HepG2 (cell line): ENCODE results near the gene OR6S1. TPM values are rescaled to one million over a fixed set of nuclear protein-coding genes. Genes with fewer than 3 reads are reported as not detected.

Source experiments
- CBFB ChIP-seq: sonication (generic); formaldehyde crosslinking; IDR thresholded peaks from 2 replicates; pipeline ENCODE4 v1.4.0; 2020; ENCODE audit warnings: missing genetic modification reagents
- CBX2 ChIP-seq, 2 experiments: fragments of 200-600 bp in 1 of 2; sonication (generic); formaldehyde crosslinking in 1 of 2; IDR thresholded peaks; 2 replicates each; pipeline versions ENCODE4 v1.7.0 to v1.8.1; 2018 to 2022; ENCODE audit warnings: low read depth in 2 of 2, low read length in 1 of 2, mild to moderate bottlenecking in 1 of 2, missing genetic modification reagents in 1 of 2
- CERS6 ChIP-seq: sonication (generic); formaldehyde crosslinking; IDR thresholded peaks from 2 replicates; pipeline ENCODE4 v1.5.0; 2020; ENCODE audit warnings: missing genetic modification reagents
- CTCF ChIP-seq: sonication (generic); formaldehyde crosslinking; IDR thresholded peaks from 2 replicates; pipeline ENCODE4 v1.5.0; 2020; ENCODE audit warnings: mild to moderate bottlenecking, missing genetic modification reagents, moderate library complexity
- ELF3 ChIP-seq: IDR thresholded peaks from 2 replicates; pipeline ENCODE4 v1.6.1; 2016; ENCODE audit warnings: missing genetic modification reagents, missing compliant biosample characterization
- FOXC1 ChIP-seq: sonication (generic); formaldehyde crosslinking; IDR thresholded peaks from 2 replicates; pipeline ENCODE4 v1.8.0; 2022; ENCODE audit warnings: mild to moderate bottlenecking, missing genetic modification reagents, borderline replicate concordance
- HMG20B ChIP-seq: conservative IDR thresholded peaks from 2 replicates; pipeline ENCODE4 v1.6.1; 2016; ENCODE audit warnings: missing genetic modification reagents, missing compliant biosample characterization
- HNRNPK ChIP-seq: fragments of 200-400 bp; formaldehyde crosslinking; IDR thresholded peaks from 2 replicates; pipeline ENCODE4 v1.6.1; 2018; ENCODE audit warnings: low read length, low read depth, moderate library complexity, mild to moderate bottlenecking; ENCODE audit not compliant: poor library complexity, severe bottlenecking
- KMT2A ChIP-seq: sonication (generic); formaldehyde crosslinking; IDR thresholded peaks from 2 replicates; pipeline ENCODE4 v1.4.0; 2020; ENCODE audit warnings: missing genetic modification reagents
- NFATC3 ChIP-seq: sonication (generic); formaldehyde crosslinking; IDR thresholded peaks from 2 replicates; pipeline ENCODE4 v1.5.1; 2020; ENCODE audit warnings: mild to moderate bottlenecking, missing genetic modification reagents
- PREB ChIP-seq: sonication (generic); formaldehyde crosslinking; IDR thresholded peaks from 2 replicates; pipeline ENCODE4 v1.4.0; 2020; ENCODE audit warnings: missing genetic modification reagents
- STAT6 ChIP-seq: sonication (generic); formaldehyde crosslinking; IDR thresholded peaks from 2 replicates; pipeline ENCODE4 v1.4.0; 2020; ENCODE audit warnings: missing genetic modification reagents, mild to moderate bottlenecking, borderline replicate concordance
- TAF1 ChIP-seq: sonication (generic); formaldehyde crosslinking; IDR thresholded peaks from 2 replicates; pipeline ENCODE4 v1.4.0; 2020; ENCODE audit warnings: missing genetic modification reagents
- TFE3 ChIP-seq: IDR thresholded peaks from 2 replicates; pipeline ENCODE4 v1.6.1; 2016
- TRIM24 ChIP-seq: sonication (generic); formaldehyde crosslinking; IDR thresholded peaks from 2 replicates; pipeline ENCODE4 v1.8.0; 2022; ENCODE audit warnings: mild to moderate bottlenecking, missing genetic modification reagents
- ZBTB7B ChIP-seq: sonication (generic); formaldehyde crosslinking; IDR thresholded peaks from 2 replicates; pipeline ENCODE4 v1.4.0; 2020; ENCODE audit warnings: missing genetic modification reagents
- ZNF382 ChIP-seq: sonication (generic); formaldehyde crosslinking; IDR thresholded peaks from 2 replicates; pipeline ENCODE4 v1.5.0; 2020; ENCODE audit warnings: missing genetic modification reagents, mild to moderate bottlenecking, borderline replicate concordance
- ZNF501 ChIP-seq: sonication (generic); formaldehyde crosslinking; IDR thresholded peaks from 2 replicates; pipeline ENCODE4 v1.5.1; 2020; ENCODE audit warnings: mild to moderate bottlenecking, moderate library complexity, missing genetic modification reagents
- ZNF720 ChIP-seq: sonication (generic); formaldehyde crosslinking; IDR thresholded peaks from 2 replicates; pipeline ENCODE4 v1.4.0; 2020; ENCODE audit warnings: missing genetic modification reagents
- ZNF772 ChIP-seq: sonication (generic); formaldehyde crosslinking; IDR thresholded peaks from 2 replicates; pipeline ENCODE4 v1.5.0; 2020; ENCODE audit warnings: mild to moderate bottlenecking, missing genetic modification reagents
- ZNF780A ChIP-seq: sonication (generic); formaldehyde crosslinking; IDR thresholded peaks from 2 replicates; pipeline ENCODE4 v1.8.0; 2022; ENCODE audit warnings: mild to moderate bottlenecking, missing genetic modification reagents, moderate library complexity
- ZNF879 ChIP-seq: sonication (generic); formaldehyde crosslinking; IDR thresholded peaks from 2 replicates; pipeline ENCODE4 v1.8.1; 2023; ENCODE audit warnings: missing genetic modification reagents
- polyA plus RNA-seq, 8 experiments: library from polyadenylated mRNA; depleted of rRNA in 3 of 8; stranded (reverse) in 7 of 8; unstranded in 1 of 8; fragments of >200 nt; fragmentation: Illumina TruSeq in 4 of 8; extraction: Trizol in 4 of 8; gene quantifications; 2 replicates each; pipeline versions ENCODE4 v1.2.1 to v1.2.3, GENCODE V29; 2011 to 2016; ENCODE audit warnings: low read depth in 4 of 8, missing spikeins in 1 of 8, mixed read lengths in 1 of 8; ENCODE audit not compliant: insufficient read depth in 1 of 8
- total RNA-seq, 5 experiments: library from RNA; depleted of rRNA; stranded (reverse); fragments of >200 nt; fragmentation: Illumina TruSeq; extraction: Trizol; gene quantifications; 2 replicates each; pipeline ENCODE4 v1.2.3, GENCODE V29; 2016; ENCODE audit warnings: low read depth in 1 of 5

The OR6S1 gene
- total and polyA plus RNA-seq, 2 of the 13 experiments (the other 11 are each of a cell fraction or from before 2014, with no cell fraction given) = 0.09 TPM; not detected in 1

- TF ChIP-seq ZNF382 (no peak), ZNF780A (CRISPR knock-in tag) (no peak), TRIM24 (CRISPR knock-in tag) (no peak), CBFB (CRISPR knock-in tag) (no peak), ZNF772 (peak; percentile 56; the same call in 1 of the 2 replicates), ELF3 (CRISPR knock-in tag) (no peak), HMG20B (CRISPR knock-in tag) (no peak; the same call in 1 of the 2 replicates), KMT2A (CRISPR knock-in tag) (no peak), ZNF720 (no peak), ZBTB7B (CRISPR knock-in tag) (peak; percentile 20; the same call in 1 of the 2 replicates), NFATC3 (CRISPR knock-in tag) (no peak), CBX2 (IDR thresholded peaks at IDR 0.05; ENCODE audit: low read depth, low read length) (no peak), CBX2 (CRISPR knock-in tag; IDR thresholded peaks at IDR 0.05; ENCODE audit: low read depth) (0 out of 2 replicates have a peak, but pooled peaks have one; percentile 84), FOXC1 (CRISPR knock-in tag) (no peak), TAF1 (CRISPR knock-in tag) (peak; percentile 27; the same call in 1 of the 2 replicates), STAT6 (CRISPR knock-in tag) (0 out of 2 replicates have a peak, but pooled peaks have one; percentile 69), HNRNPK (no peak), ZNF501 (peak; percentile 63; the same call in 1 of the 2 replicates), ZNF879 (CRISPR knock-in tag) (no peak), CERS6 (CRISPR knock-in tag) (no peak), TFE3 (no peak), PREB (CRISPR knock-in tag) (no peak), CTCF (CRISPR knock-in tag) (0 out of 2 replicates have a peak, but pooled peaks have one; percentile 14)
These were observed 11.0 kb downstream of the OR6S1 start (continued) for GRCh38 chr14:20630340-20631022.
